Right forelimb (tissue), 1 donor: ENCODE measurements around the gene MSLN.

ENCODE experiments used
- DNase-seq: peaks from one replicate; pipeline ENCODE4 v3.0.0-alpha.2; 2018

Gene MSLN

DNA sequence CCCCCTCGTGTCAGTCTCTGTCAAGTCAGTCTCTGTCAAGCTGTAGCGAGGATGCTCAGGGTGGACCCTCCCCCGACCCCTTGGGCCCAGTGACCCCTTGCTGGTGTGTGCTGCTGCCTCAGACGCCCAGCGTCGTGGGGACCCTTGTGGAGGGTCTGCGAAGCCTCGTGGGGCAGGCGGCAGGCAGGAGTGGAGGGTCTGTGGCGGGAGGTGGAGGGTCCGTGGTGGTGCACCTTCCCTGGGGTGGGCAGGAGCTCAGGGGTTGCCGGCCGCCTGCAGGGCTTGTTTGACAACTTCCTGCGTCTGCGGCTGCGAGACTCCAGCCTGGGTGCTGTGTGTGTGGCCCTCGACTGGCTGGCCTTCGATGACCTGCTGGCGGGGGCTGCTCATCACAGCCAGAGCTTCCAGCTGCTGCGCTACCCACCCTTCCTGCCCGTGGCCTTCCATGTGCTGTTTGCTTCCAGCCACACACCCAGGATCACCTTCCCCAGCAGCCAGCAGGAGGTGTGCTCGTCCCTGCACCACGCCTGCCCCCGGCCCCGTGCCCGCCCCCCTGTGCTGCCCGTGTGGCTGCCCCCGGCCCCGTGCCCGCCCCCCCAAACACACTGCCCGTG is 34.4 kb downstream of the MSLN start:
- no peak for DNase-seq

DNA sequence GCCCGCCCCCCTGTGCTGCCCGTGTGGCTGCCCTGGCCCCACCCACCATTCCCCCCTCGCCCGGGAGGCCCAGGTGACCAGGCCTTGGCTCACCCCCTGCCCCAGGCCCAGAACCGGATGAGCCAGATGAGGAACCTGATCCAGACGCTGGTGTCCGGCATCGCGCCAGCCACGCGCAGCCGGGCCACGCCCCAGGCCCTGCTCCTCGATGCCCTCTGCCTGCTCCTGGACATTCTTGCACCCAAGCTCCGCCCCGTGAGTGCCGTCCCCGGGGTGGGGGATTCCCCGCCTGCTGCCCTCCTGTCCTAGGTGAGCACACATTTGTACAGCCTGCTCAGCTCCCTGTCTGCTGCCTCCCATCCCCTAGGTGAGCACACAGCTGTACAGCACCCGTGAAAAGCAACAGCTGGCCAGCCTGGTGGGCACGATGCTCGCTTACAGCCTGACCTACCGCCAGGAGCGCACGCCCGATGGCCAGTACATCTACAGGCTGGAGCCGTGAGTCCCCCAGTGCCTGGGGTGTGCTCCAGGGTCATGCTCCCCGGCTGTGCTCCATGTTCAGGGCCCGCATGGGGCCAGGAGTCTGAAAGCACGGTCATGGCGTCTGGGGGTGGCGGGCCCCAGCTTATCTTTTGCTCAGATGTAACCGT is 35.2 kb downstream of the MSLN start:
- no peak for DNase-seq

DNA sequence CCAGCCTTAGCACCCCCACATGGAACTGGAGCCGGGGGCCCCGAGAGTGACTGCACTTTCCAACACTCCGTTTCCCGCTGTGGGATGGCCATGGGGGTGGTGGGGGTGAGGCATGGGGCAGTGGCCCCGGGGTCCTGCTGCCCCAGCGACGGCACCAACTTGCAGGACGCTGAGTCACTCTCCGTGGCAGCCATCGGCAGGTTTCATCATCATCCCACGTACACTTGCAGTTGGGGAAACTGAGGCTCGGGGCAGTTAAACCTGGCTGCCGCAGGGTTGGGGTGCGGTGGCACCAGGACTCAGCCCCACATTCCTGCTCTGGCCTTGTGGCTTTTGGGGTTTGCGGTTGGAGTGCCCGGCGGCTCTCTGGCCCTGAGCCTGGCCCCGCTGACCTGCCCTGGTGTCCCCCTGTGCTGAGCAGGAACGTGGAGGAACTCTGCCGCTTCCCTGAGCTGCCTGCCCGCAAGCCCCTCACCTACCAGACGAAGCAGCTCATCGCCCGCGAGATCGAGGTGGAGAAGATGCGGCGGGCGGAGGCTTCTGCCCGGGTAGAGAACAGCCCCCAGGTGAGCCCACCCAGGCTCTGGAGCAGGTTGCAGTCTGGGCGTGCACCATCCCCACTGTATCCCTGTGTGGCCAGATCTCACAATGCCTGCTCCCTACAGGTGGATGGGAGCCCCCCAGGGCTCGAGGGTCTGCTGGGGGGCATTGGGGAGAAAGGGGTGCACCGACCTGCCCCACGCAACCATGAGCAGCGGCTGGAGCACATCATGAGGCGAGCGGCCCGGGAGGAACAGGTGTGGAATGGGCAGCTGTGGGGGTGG is 36.0 kb downstream of the MSLN start:
- DNase-seq, result no peak

DNA sequence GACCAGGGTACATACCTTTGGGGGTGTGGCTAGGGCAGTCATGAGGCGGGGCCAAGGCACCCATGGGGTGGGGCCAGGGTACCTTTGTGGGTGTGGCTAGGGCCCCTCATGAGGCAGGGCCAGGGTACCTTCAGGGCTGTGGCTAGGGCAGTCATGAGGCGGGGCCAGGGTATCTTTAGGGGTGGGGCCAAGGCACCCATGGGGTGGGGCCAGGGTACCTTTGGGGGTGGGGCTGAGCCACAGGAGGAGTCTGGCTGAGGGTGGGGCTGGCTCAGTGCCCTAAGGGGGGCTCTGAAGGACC is 36.5 kb downstream of the MSLN start:
- DNase-seq, result no peak

DNA sequence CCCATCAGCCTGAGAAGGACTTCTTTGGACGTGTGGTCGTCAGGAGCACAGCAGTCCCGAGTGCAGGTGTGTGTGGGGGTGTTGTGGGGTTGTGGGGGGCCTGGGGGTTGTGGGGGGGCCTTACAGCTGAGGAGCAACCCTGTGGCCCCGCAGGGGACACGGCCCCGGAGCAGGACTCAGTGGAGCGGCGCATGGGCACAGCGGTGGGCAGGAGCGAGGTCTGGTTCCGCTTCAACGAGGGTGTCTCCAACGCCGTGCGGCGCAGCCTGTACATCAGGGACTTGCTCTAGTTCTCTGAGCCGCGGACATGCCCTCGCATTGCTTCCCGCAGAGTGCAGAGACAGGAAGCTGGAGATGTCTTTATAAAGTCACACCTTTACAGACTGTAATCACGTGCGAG is 37.2 kb downstream of the MSLN start:
- no peak for DNase-seq

DNA sequence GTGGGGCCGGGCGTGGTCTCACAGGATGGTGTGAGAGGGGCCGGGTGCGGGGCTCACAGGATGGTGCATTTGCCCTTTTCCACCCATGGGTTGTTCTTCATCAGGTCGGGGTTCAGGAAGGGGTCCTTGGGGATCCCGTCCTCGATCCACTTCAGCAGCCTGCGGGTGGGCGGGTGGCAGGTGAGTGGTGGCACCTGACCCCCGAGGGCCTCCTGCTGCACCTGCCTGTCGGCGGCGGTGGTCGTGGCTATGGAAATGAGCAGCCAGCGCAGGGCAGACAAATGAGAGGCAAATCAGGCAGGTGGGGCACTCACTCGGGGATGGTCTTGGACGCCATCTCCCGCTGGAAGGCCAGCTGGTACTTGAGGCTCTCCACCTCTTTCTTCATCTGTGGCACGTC is 38.1 kb downstream of the MSLN start:
- no peak for DNase-seq

DNA sequence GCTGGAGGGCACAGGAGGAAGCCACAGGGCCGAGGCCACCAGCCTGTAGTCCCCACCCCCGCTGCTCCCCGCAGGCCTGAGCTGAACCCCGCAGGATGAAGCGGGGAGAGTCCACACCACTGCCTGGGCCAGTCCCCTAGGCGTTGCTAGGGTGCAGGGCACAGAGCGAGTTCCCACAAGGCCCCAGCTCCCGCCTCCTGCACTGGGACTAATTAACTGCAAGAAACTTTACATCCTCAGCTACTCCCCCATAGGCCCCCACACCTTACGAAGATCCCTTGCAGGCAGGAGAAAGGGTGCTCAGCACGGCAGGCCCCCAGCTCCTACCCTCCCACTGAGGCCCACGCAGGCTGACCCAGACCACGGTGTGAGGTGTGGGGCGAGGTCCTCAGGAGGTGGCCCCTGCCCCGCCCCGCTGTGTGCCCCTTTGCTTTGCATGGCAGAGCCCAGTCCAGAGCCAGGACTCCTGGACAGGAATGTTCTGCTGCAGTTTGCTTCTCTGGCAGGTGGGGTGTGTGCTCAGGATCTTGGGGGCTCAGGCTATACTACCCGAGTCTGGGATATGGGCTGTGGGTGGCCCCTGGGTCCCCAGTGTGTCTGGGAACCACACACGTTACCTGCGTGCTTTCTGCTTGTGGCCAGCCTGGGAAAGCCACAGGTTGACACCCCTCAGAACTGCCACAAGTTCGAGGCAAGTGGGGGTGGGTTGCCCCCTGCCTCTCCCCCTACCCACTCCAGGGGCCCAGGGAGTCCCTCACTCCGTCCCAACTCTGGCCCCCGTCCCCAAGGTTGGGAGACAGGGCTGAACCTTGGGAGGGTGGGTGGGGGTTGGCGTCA is 38.8 kb downstream of the MSLN start:
- no peak for DNase-seq

DNA sequence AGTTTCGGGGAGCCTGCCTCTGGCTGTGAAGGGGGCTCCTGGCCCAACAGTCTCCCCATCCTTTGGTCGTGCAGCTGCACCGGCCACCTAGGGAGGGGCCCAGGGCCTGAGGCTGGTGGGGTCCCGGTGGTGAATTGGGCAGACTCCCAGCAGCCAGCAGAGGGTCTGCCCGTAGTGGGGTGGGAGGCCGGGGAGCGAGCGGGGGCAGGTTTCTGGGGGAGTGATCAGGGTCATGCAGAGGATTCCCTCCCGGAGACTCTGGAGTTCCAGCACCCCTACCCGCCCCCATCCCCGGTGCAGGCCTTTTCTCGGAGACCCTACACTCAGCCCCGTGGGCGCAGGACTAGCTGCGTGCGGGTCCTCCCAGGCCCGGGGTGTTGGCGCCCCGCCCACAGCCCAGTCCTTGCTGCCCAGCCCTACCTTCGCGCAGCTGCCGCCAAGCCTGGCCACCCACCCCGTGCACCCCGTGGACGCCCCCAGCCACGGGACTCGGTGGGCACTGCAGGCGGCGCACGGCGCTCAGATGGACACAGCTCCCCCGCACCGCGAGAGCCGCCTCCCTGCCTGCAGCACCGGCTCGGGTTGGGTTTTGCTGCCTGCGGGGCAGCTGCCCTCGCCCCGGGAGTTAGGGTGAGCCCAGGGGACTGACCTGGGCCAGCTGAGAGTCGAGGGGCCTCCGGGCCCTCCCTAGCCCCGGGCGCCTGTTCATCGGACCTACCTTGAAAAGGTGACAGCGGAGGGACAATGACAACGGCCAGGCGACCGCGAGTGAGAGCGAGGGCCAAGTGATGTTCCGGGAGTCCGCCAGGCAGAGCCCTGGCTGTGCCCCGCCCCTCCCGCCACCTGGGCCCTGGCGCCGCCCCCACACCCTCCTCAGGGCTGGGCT is 39.7 kb downstream of the MSLN start, which contains the start of gene GNG13:
GNG13 (minus strand) TSS at position 787 of the 886 bp plus-strand sequence. CDS start 1,657 bp downstream, outside the sequence.
- DNase-seq, result no peak

DNA sequence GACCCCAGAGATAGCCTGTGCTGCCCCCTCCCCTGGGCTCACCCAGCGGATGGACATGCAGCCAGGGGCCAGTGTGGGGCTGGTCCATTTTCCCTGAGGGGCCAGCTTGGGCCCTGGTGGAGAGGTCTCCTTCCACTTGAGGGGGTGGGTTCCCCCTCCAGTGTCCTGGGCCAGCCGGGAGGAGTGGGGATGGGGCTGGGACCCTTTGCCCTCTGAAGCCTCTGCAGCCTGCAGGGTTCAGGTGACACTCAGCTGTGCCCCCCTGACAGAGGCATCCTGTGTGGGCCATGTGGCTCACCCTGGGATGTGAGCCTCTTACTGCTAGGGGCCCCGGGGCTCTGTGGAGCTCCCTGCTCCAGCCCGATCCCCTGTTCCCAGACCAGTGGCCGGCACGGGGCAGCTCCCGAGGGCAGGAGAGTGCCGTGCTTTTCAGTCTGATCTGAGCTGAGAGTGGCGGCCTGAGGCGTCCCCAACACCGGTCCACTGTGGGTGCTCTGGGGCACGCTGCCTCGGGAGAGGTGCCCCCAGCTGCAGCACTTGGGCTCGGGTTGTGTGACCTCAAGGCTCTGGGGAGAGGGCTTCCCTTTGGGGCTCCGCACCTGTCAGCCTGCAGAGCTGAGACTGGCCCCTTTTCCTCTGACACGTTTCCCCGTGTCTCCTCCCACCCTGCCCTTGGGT is 40.4 kb downstream of the MSLN start:
- DNase-seq, result no peak

DNA sequence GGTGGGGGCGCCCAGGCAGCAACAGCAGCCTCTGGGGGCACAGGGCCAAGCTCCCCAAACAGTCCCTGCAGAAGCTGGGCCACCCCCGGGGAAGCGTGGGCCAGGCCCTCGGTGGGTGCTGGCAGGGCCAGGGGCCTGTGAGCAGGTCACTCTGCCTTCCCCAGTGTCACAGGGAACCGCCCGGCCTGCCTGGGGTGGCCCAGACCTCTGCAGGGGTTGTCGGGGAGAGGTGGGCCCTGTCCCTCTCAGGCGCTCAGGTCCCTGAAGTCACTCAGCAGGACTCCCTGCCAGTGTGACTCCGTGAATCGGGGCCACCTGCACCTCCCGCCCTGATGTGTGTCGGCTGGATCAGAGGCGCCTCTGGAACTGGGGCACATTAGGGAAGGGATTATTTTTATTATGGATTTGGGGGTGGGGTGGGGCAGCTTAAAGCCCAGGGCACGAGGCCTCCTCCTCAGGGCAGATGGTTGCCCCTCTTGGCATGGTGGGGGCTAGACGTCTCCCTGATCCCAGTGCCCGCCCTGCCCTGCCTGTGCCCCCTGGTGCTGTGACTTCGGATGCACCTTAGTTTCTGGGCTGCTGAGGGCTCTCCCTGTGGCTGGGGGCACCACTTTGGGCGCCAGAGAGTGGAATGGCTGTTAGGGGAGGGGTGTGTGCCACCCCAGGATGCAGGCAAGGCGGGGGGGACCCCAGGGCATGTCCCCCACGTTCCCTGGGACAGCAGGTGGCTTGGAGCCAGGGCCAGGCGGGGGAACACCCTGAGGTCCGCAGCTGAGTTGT is 41.2 kb downstream of the MSLN start:
- no peak for DNase-seq

DNA sequence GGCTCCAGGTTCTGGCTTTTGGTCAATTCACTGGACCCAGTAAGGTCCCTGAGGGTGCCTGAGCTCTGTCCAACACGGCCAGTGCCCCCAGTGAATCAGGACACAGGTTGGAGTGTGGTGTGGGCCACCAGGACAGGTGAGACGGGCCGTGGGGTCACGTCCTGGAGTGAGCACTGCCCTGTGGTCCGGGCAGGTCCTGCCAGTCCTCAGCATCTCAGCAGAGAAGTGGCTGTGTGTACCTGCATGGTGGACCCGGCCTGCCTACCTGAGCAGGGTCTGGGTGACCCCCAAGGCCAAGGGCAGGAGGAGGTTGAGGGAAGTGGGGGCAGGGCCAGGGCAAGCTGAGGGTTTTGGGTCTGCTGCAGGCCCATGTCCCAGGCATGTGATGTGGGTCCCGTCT is 41.9 kb downstream of the MSLN start:
- DNase-seq, result no peak

DNA sequence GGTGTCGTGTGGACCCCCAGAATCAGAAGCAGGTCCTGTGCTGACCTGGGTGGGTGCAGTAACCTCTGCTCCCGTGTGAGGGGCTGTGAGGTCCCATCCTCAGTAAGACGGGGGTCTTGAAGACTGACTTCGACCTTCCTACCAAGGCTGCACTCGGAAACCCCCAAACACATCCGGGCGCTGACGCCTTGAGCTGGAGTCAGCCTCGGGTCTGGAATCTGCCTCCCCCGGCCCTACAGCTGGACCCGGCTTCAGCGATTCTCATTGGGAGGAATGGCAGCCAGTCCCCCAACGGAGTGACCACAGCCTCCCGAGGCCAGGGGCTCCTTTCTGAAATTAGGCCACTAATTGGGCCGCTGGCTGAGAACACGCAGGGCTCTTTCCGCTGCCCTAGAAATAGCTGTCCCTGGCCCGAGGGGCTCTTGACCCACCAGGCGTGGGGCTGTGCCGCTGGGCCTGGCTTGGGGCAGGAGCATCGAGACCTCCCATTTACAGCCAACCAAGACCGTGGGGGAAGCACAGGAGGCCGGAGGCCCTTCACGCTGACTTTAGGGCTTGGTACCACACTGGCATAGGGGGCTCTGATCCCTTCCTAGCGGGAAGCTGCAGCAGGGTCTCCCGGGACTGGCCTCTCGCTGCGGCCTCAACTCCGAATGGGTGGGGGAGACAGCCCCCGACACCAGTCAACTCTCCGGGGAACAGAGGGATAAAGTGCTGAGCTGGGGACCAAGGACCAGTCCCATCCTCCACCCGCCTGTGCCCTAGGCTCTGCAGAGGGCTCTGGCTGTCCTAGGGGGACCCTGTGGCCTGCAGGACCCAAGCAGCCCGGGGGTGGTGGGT is 42.6 kb downstream of the MSLN start:
- DNase-seq, result no peak

DNA sequence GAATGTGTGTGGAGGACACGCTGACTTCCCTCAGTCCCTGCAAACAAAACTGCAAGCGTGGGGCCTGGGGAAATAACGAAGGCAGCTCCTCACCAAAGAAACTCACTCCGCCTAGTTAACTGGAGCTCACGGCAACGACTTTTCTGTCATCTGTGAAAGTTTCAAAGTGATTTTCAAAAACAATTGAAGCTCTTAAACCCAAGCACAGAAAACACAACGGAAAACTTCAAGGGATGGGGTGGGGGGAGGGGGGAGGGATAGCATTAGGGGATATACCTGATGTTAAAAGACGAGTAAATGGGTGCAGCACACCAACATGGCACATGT is 43.2 kb downstream of the MSLN start:
- DNase-seq, result no peak

DNA sequence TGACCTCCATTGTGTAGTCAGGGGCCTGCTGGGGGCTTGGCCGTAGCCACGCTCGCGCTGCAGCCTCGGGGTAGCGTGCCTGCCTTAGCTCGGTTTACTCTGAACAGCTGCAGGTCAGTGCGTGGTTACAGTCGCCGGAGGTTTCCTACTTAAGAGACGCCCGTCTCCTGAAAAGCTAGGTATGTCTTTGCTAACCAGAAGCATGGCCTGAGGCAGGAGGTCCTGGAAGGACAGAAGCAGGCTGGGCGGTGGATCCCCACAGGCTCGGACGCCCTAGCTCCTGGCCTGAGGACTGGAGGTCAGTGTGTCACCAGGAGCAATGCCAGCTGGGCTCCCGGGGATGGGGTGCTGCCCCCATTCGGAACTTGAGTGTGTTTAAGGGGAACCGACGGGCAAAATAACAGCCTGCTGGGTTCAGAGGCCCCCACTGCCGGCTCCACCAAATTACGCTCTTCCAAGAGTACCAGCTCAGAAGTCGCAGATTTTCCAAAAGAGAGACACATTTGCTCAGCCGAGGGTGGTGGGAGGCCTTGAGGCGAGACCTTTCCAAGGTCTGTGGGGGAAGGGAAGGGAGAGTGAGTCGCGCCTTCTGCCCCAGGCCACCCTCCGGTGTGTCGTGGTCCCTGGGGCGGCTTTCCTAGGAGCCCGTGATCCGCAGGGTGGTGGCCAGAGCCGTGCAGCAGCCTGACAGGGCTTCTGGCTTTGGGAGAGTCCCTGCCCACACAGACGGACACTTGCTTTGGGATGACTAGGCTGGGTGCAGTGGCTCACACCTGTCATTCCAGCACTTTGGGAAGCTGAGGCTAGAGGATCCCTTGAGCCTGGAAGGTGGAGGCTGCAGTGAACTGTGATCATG is 43.9 kb downstream of the MSLN start:
- DNase-seq, result no peak

DNA sequence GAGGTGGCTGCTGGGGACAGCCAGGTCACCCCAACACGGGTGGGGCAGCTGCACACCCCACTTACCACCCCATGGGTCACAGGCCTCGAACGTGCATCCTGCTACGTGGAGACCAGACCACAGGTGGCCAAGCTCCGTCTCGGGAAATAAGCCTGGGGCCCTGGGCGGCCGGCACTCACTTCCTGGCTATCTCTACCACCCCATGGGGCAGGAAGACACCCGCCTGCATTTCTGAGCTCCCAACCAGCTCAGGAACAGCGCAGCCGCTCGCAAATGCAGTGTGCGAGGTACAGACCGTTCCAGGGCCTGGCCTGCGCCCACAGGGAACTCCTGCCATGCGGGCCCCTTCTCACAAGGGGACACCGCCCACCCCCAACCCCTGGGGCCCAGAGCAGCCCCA is 44.9 kb downstream of the MSLN start:
- DNase-seq, result no peak

DNA sequence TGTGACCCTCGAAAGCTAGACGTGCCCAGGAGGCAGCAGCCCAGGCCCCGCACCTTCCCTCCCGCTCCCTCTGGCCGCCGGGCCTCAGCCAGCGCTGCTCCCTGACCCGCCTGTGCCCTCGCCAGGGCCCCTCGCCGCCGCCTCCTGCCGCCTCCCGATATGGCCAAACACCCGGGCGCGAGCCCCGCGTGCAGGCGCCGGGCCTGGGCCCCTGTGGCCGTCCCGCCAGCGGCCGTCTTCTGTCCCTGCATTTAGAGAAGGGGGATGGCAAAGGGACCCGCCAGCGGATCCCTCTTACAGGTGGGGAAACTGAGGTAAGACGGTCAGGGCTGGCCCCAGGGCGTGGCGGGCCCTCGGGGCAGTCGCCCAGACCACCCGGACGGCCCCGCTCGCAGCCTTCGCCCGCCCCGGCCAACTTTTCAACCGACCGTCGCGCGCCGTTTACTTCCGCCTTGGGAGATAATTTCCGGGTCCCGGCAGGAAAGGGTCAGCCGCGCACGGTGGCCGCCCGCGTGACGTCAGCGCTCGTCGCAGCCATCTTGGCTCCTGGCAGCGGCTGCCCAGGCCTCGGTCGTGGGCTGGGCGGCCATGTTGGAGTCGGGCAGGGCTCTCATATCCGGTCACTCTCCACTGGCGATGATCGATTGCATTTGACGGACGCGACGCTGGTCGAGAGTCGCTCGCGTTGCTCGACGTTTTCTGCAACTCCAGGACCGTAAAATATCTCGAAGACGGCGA is 47.0 kb downstream of the MSLN start:
- peak; percentile 93 for DNase-seq

DNA sequence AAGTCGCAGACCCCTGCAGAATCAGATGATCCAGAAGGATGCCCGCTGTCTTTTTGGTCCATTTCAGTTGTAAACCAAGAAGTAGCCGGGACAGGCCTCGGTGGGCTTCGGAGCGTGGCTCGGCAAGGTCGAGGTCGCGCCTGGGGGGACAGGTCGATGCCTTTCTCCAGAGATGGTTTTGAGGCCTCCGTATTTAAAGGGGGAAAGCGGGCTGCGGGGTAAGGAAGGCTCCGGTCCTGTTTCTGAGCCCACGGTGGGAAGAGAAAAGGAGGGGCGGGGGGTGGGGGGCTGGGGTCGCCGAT is 47.5 kb downstream of the MSLN start:
- DNase-seq, result no peak

DNA sequence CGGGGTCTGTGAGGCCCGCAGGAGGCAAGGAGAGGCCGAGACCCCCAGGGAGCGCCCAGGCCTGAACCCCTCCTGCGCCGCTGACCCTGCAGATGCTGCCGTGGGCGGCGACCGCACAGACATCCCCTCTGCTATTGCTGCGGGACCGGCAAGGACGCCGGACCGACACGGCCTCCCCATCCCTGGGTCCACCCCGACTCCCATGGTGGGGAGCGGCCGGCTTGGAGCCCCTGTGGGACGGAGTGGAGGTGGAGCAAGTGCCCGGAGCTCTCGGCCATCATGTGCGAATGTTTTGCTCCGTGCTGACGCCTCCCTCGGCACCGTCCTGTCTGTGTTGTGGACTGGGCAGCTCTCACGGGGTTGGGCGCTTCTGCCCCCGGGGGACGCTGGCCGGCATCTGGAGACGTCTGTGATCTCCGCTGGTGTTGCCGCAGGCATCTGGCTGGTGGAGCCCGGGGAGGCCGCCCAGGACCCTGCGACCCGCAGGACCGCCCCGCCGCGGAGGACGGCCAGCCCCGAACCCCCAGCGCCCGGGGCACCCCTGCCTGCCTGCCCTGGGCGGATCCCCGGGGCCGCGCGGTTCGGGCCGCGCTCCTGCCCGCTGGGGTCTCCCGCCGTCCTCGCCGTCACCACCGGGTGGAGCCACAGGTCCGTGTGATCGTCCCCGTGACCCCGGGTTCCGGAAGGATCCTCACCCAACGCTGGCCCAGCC is 52.8 kb downstream of the MSLN start:
- DNase-seq, result peak; percentile 77
